CD4-positive, alpha-beta memory T cell (primary cell): ENCODE measurements around the gene APBB2. TPM values are rescaled to one million over a fixed set of nuclear protein-coding genes. Genes with fewer than 3 reads are reported as not detected.

ENCODE experiments used
- CTCF ChIA-PET: fragments of 350-600 bp; sonication (Branson Sonifier 250); formaldehyde crosslinking; loops from one replicate; lab custom pipeline; 2021; ENCODE audit warnings: inconsistent platforms; ENCODE audit not compliant: partially characterized antibody; lab: Charles Lee
- POLR2A ChIA-PET: fragments of 350-600 bp; sonication (Branson Sonifier 250); formaldehyde crosslinking; loops from one replicate; lab custom pipeline; 2021; ENCODE audit not compliant: partially characterized antibody; lab: Charles Lee
- DNase-seq, 5 donors: peaks; one replicate each; pipeline versions ENCODE4 v3.0.0 to v3.0.0-alpha.2; 2020 to 2022; ENCODE audit warnings: mixed read lengths in 1 of 5
- H3K27ac ChIP-seq: one replicate; pipeline ENCODE4 v1.7.0; 2013; ENCODE audit warnings: low read depth, low read length
- H3K27me3 ChIP-seq: 2 replicates; pipeline ENCODE4 v1.7.0; 2013; ENCODE audit warnings: mild to moderate bottlenecking, low read length, moderate library complexity; ENCODE audit not compliant: insufficient read depth
- H3K36me3 ChIP-seq: 2 replicates; pipeline ENCODE4 v1.7.0; 2013; ENCODE audit warnings: mild to moderate bottlenecking, low read length, moderate library complexity; ENCODE audit not compliant: insufficient read depth
- H3K4me1 ChIP-seq: 2 replicates; pipeline ENCODE4 v1.7.0; 2013; ENCODE audit warnings: mild to moderate bottlenecking, low read length, moderate library complexity; ENCODE audit not compliant: insufficient read depth
- H3K4me3 ChIP-seq, 2 donors: one replicate each; pipeline ENCODE4 v1.7.0; 2013; ENCODE audit warnings: low read length in 2 of 2, mild to moderate bottlenecking in 1 of 2
- H3K9me3 ChIP-seq, 2 donors: one replicate each; pipeline ENCODE4 v1.7.0; 2013; ENCODE audit warnings: low read length in 2 of 2, control low read depth in 1 of 2; ENCODE audit not compliant: control insufficient read depth in 1 of 2
- H3K27ac Mint-ChIP-seq, 7 donors: one replicate each; pipeline ENCODE4 v1.8.0; 2020 to 2021; ENCODE audit warnings: mixed read lengths in 7 of 7, mild to moderate bottlenecking in 6 of 7, inconsistent platforms in 3 of 7, moderate library complexity in 3 of 7
- H3K27me3 Mint-ChIP-seq, 2 donors: one replicate each; pipeline ENCODE4 v1.8.0; 2020 to 2021; ENCODE audit warnings: mixed read lengths in 2 of 2
- H3K36me3 Mint-ChIP-seq, 2 donors: one replicate each; pipeline ENCODE4 v1.8.0; 2020 to 2021; ENCODE audit warnings: mixed read lengths in 2 of 2, inconsistent platforms in 1 of 2, mild to moderate bottlenecking in 1 of 2
- H3K4me1 Mint-ChIP-seq, 4 donors: one replicate each; pipeline ENCODE4 v1.8.0; 2020 to 2021; ENCODE audit warnings: mixed read lengths in 4 of 4, mild to moderate bottlenecking in 1 of 4
- H3K4me3 Mint-ChIP-seq, 8 donors: one replicate each; pipeline ENCODE4 v1.8.0; 2020 to 2021; ENCODE audit warnings: mixed read lengths in 8 of 8, mild to moderate bottlenecking in 7 of 8, moderate library complexity in 6 of 8, inconsistent platforms in 3 of 8
- H3K9me3 Mint-ChIP-seq, 8 donors: one replicate each; pipeline ENCODE4 v1.8.0; 2020 to 2021; ENCODE audit warnings: mixed read lengths in 8 of 8, mild to moderate bottlenecking in 5 of 8, inconsistent platforms in 3 of 8, moderate library complexity in 1 of 8
- intact Hi-C: fragments of 100-400 bp; cut with micrococcal nuclease; formaldehyde crosslinking; loops from one replicate; pipeline ENCODE4 v1.15.1; 2023
- polyA plus RNA-seq, 2 donors: library from polyadenylated mRNA; unstranded; fragments of 300-500 nt; fragmentation: Illumina TruSeq; gene quantifications; one replicate each; pipeline ENCODE4 v1.2.3, GENCODE V29; 2021
- total RNA-seq, 2 experiments: library from RNA; stranded (reverse); gene quantifications; one replicate each; pipeline ENCODE4 v1.2.3, GENCODE V29; 2021

APBB2 gene
- total and polyA plus RNA-seq, 4 experiments from 2014 or later = 0.50 to 0.58 TPM; not detected in 2

GRCh38 chr4:40874331-40874730 lies 340.0 kb downstream of the APBB2 start:
- H3K4me1 Mint-ChIP-seq = no peaks in the 10 kb centered on the region
- no peaks in the 10 kb centered on the region for H3K27me3 ChIP-seq
- H3K36me3 ChIP-seq = no peaks in the 10 kb centered on the region
- peaks cover 0 to 2% (median 0%) of the 10 kb centered on the region in 8 donors for H3K9me3 Mint-ChIP-seq
- H3K4me3 ChIP-seq = no peak overlapping the region
- intact Hi-C loops = no loop called here
- CTCF ChIA-PET = interaction anchor here (1.0 to 1.6 kb wide), 2 partner anchors 9 to 24 kb away, joined by 3 read pairs; no protein-coding TSS in a partner anchor
- H3K36me3 Mint-ChIP-seq = no peaks in the 10 kb centered on the region
- DNase-seq = no peak
- H3K9me3 ChIP-seq = no peaks in the 10 kb centered on the region
- H3K27ac Mint-ChIP-seq = no peak overlapping the region
- no peak overlapping the region for H3K27ac ChIP-seq
- POLR2A ChIA-PET = no interaction called here
- H3K4me3 Mint-ChIP-seq = no peak overlapping the region
- H3K4me1 ChIP-seq = no peaks in the 10 kb centered on the region
- H3K27me3 Mint-ChIP-seq = peaks cover 5 to 18% of the 10 kb centered on the region in 2 donors

DNA sequence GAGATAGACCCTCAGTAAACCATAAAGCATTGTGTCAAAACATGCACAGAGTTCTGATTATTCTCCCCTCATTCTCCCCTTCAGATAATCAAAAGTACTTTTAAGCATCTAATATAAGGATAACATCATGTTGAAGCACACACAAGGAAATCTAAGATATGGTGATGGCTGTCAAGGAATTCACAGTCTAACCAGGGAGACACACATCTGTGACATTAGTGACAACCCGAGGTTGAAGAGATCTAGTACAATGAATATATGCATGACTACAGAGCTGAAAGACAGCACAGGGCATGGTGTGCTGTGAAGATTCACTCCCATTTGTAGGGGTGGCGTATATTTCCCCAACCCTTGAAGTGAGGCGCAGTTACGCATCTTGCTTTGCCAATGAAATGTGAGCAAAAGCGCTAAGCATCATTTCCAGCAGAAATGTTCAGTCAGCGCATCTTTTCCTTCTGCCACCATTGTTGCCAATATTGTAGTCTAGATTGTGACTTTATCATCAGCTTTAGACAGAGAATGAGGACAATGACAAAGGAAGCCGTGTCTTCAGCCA lies 342.6 kb downstream of the APBB2 start:
- no peak overlapping the region for H3K27ac ChIP-seq
- Mint-ChIP-seq H3K4me1 (no peaks in the 10 kb centered on the region), H3K36me3 (no peaks in the 10 kb centered on the region), H3K27ac (no peak overlapping the region), H3K4me3 (no peak overlapping the region), H3K9me3 (peaks cover 0 to 2% (median 0%) of the 10 kb centered on the region in 8 donors), H3K27me3 (peaks cover 1 to 10% of the 10 kb centered on the region in 2 donors)
- ChIA-PET POLR2A (no interaction called here), CTCF (no interaction called here)
- H3K4me3 ChIP-seq = no peak overlapping the region
- H3K9me3 ChIP-seq = no peaks in the 10 kb centered on the region
- H3K27me3 ChIP-seq = no peaks in the 10 kb centered on the region
- intact Hi-C loops = no loop called here
- no peaks in the 10 kb centered on the region for H3K36me3 ChIP-seq
- no peak for DNase-seq
- no peaks in the 10 kb centered on the region for H3K4me1 ChIP-seq

GRCh38 chr4:40870150-40870549 lies 344.2 kb downstream of the APBB2 start:
- Histone ChIP-seq H3K9me3 (no peaks in the 10 kb centered on the region), H3K4me1 (no peaks in the 10 kb centered on the region), H3K27me3 (no peaks in the 10 kb centered on the region), H3K4me3 (no peak overlapping the region), H3K36me3 (no peaks in the 10 kb centered on the region), H3K27ac (no peak overlapping the region)
- peaks cover 0 to 2% (median 0%) of the 10 kb centered on the region in 8 donors for H3K9me3 Mint-ChIP-seq
- no peaks in the 10 kb centered on the region for H3K36me3 Mint-ChIP-seq
- H3K4me1 Mint-ChIP-seq = no peaks in the 10 kb centered on the region
- intact Hi-C loops = no loop called here
- no peak overlapping the region for H3K27ac Mint-ChIP-seq
- no peak for DNase-seq
- H3K4me3 Mint-ChIP-seq = no peak overlapping the region
- peaks cover 3 to 11% of the 10 kb centered on the region in 2 donors for H3K27me3 Mint-ChIP-seq
- POLR2A ChIA-PET = no interaction called here
- CTCF ChIA-PET = no interaction called here

- CTCF ChIA-PET = interaction anchor here (1.0 kb wide), 1 partner anchor 32 kb away, joined by 4 read pairs; no protein-coding TSS in a partner anchor
- no peaks in the 10 kb centered on the region for H3K36me3 Mint-ChIP-seq
These were observed 348.6 kb downstream of the APBB2 start for GRCh38 chr4:40865696-40866095.

DNA sequence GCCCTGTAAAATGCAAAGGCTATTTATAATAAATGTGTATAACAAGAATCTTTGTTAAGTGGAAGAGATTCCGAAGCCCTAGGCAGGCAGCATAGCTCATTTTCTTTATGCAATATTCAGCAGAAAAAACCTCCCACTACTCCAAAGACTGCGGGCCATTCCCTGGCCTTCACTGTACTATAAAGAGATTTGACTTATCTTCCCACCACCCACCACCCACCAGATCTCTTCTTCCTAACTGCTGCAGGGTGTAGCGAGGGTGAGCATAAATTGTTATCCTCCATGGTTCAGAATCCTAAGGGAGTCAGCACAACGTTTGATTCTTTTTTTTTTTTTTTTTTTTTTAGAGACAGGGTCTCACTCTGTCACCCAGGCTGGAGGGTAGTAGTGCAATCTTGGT lies 349.8 kb downstream of the APBB2 start:
- Mint-ChIP-seq H3K9me3 (peaks cover 0 to 2% (median 0%) of the 10 kb centered on the region in 8 donors), H3K27me3 (peaks cover 8 to 12% of the 10 kb centered on the region in 2 donors), H3K36me3 (no peaks in the 10 kb centered on the region), H3K4me1 (no peaks in the 10 kb centered on the region), H3K4me3 (no peak overlapping the region), H3K27ac (no peak overlapping the region)
- Histone ChIP-seq H3K9me3 (no peaks in the 10 kb centered on the region), H3K4me1 (no peaks in the 10 kb centered on the region), H3K4me3 (no peak overlapping the region), H3K27ac (no peak overlapping the region), H3K27me3 (no peaks in the 10 kb centered on the region), H3K36me3 (no peaks in the 10 kb centered on the region)
- ChIA-PET POLR2A (no interaction called here), CTCF (interaction anchor here (1.0 to 1.1 kb wide), 2 partner anchors 10 to 33 kb away, joined by 3 to 4 read pairs; no protein-coding TSS in a partner anchor)
- DNase-seq = no peak
- intact Hi-C loops = no loop called here

More at GRCh38 chr4:40865696-40866095, 348.6 kb downstream of the APBB2 start:
- H3K27me3 Mint-ChIP-seq = peaks cover 4 to 8% of the 10 kb centered on the region in 2 donors
- H3K4me1 ChIP-seq = no peaks in the 10 kb centered on the region
- peaks cover 0 to 2% (median 0%) of the 10 kb centered on the region in 8 donors for H3K9me3 Mint-ChIP-seq
- no peak overlapping the region for H3K4me3 Mint-ChIP-seq
- H3K36me3 ChIP-seq = no peaks in the 10 kb centered on the region
- H3K27ac ChIP-seq = no peak overlapping the region
- H3K4me3 ChIP-seq = no peak overlapping the region
- H3K9me3 ChIP-seq = no peaks in the 10 kb centered on the region
- no peaks in the 10 kb centered on the region for H3K4me1 Mint-ChIP-seq
- POLR2A ChIA-PET = no interaction called here
- intact Hi-C loops = no loop called here
- H3K27ac Mint-ChIP-seq = no peak overlapping the region
- no peaks in the 10 kb centered on the region for H3K27me3 ChIP-seq
- no peak for DNase-seq

- H3K9me3 ChIP-seq = no peaks in the 10 kb centered on the region
- no peak for DNase-seq
- Mint-ChIP-seq H3K27ac (no peak overlapping the region), H3K4me1 (peaks cover 8 to 18% (median 11%) of the 10 kb centered on the region in 4 donors), H3K36me3 (no peaks in the 10 kb centered on the region), H3K9me3 (peaks cover 0 to 1% (median 0%) of the 10 kb centered on the region in 8 donors), H3K4me3 (no peak overlapping the region), H3K27me3 (peaks cover 35% of the 10 kb centered on the region in 2 donors)
- H3K36me3 ChIP-seq = no peaks in the 10 kb centered on the region
- peaks cover 10% of the 10 kb centered on the region for H3K27me3 ChIP-seq
- H3K4me1 ChIP-seq = peaks cover 11% of the 10 kb centered on the region
- CTCF ChIA-PET = interaction anchor here (2.2 kb wide), 1 partner anchor 18 kb away, joined by 6 read pairs; no protein-coding TSS in a partner anchor
- H3K27ac ChIP-seq = no peak overlapping the region
- intact Hi-C loops = no loop called here
- POLR2A ChIA-PET = no interaction called here
- H3K4me3 ChIP-seq = no peak overlapping the region
These were observed 355.4 kb downstream of the APBB2 start for GRCh38 chr4:40858962-40859361.

- ChIA-PET CTCF (interaction anchor here (2.2 kb wide), 1 partner anchor 17 kb away, joined by 6 read pairs; no protein-coding TSS in a partner anchor), POLR2A (no interaction called here)
- Mint-ChIP-seq H3K4me1 (peaks cover 8 to 18% (median 11%) of the 10 kb centered on the region in 4 donors), H3K36me3 (no peaks in the 10 kb centered on the region), H3K9me3 (peaks cover 0 to 1% (median 0%) of the 10 kb centered on the region in 8 donors), H3K27me3 (peaks cover 41% of the 10 kb centered on the region in 2 donors), H3K4me3 (peak overlapping the region in 2 of 8 donors; percentile 0 to 26), H3K27ac (no peak overlapping the region)
- DNase-seq = no peak
- intact Hi-C loops = no loop called here
- H3K27me3 ChIP-seq = peaks cover 10% of the 10 kb centered on the region
- H3K4me1 ChIP-seq = peaks cover 11% of the 10 kb centered on the region
- no peaks in the 10 kb centered on the region for H3K9me3 ChIP-seq
- H3K36me3 ChIP-seq = no peaks in the 10 kb centered on the region
- H3K4me3 ChIP-seq = no peak overlapping the region
- no peak overlapping the region for H3K27ac ChIP-seq
These were observed 356.4 kb downstream of the APBB2 start for GRCh38 chr4:40857956-40858355.
